Stimulated activated naive B cell treated with anti-CD40 and anti-IgM and Interleukin-4, amounts not matched to agents 10 μg/mL and 1 μg/mL and 100 μg/mL, for 72 hours (primary cell): ENCODE results near the gene ARMCX6.

Experiments used
- ATAC-seq, 2 donors: fragments of 150-1000 bp; cut with Tn5 transposase; replicated peaks; 2 replicates each; pipeline ENCODE4 v1.10.0; 2021; ENCODE audit warnings: moderate library complexity in 1 of 2
- DNase-seq: peaks from one replicate; pipeline ENCODE4 v3.0.0; 2021
- H3K27ac Mint-ChIP-seq: one replicate; pipeline ENCODE4 v1.8.0; 2022; ENCODE audit warnings: mild to moderate bottlenecking, mixed read lengths
- H3K27me3 Mint-ChIP-seq, 2 donors: one replicate each; pipeline ENCODE4 v1.8.0; 2022; ENCODE audit warnings: mixed read lengths in 2 of 2
- H3K36me3 Mint-ChIP-seq, 2 donors: one replicate each; pipeline ENCODE4 v1.8.0; 2022; ENCODE audit warnings: mixed read lengths in 2 of 2, mild to moderate bottlenecking in 1 of 2
- H3K4me1 Mint-ChIP-seq, 2 donors: one replicate each; pipeline ENCODE4 v1.8.0; 2022; ENCODE audit warnings: mixed read lengths in 2 of 2, mild to moderate bottlenecking in 1 of 2
- H3K4me3 Mint-ChIP-seq, 2 donors: one replicate each; pipeline ENCODE4 v1.8.0; 2022; ENCODE audit warnings: mild to moderate bottlenecking in 2 of 2, mixed read lengths in 2 of 2, moderate library complexity in 1 of 2
- H3K9me3 Mint-ChIP-seq, 2 donors: one replicate each; pipeline ENCODE4 v1.8.0; 2022; ENCODE audit warnings: mixed read lengths in 2 of 2, mild to moderate bottlenecking in 1 of 2

ARMCX6 gene

DNA sequence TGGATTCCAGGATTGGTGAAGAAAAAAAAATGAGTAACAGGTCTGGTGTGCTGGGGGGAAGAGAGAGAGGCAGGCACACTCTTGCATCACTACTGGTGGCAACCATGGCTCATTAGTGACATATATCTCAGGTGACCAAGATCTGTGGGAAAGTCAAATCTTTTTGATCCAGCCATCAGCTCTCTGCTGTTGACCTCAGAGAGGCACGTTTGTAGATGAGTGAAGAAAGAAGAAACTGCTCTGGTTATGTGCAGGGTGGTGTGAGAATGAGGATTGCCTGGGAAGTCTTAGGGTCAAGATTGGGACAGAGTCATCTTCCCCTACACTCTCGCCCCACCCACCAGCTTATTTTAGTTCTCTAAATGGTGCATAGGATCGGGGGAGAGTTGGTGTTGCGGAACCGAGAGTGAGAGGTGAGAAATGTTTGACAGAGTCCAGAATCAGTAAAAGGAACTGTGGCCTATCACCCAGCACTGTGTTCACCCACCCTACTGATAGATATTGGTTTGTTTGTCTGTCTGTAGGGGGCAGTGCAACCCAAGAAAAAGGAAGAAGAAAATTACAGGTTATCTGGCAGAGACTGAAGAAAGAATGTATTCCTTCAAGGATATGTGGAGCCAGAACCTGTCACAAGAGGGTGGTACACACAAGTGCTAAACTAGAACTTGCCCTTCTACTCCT, 21.9 kb downstream of the ARMCX6 start:
- peak; percentile 98 to 99 for ATAC-seq
- Mint-ChIP-seq H3K27me3 (peaks cover 14 to 16% of the 10 kb centered on the region in 2 donors), H3K4me3 (no peak overlapping the region), H3K27ac (no peak overlapping the region), H3K36me3 (no peaks in the 10 kb centered on the region), H3K4me1 (peaks cover 4 to 7% of the 10 kb centered on the region in 2 donors), H3K9me3 (no peaks in the 10 kb centered on the region)
- peak; percentile 28 for DNase-seq
